Epithelial cell of proximal tubule (primary cell): ENCODE results near the gene ARHGAP42. TPM values are rescaled to one million over a fixed set of nuclear protein-coding genes. Genes with fewer than 3 reads are reported as not detected.

ENCODE experiments used
- DNase-seq: peaks from one replicate; pipeline ENCODE4 v3.0.0-alpha.2; 2011; ENCODE audit warnings: low read depth
- H3K4me3 ChIP-seq: 2 replicates; pipeline ENCODE4 v1.5.1; 2011; ENCODE audit warnings: low read depth, mild to moderate bottlenecking, low read length
- total RNA-seq: library from RNA; depleted of rRNA; stranded (reverse); fragments of >200 nt; gene quantifications from 2 replicates; pipeline ENCODE4 v1.2.3, GENCODE V29; 2015
- TF ChIP-seq, protein P1 (sequence below): conservative IDR thresholded peaks from 2 replicates; pipeline ENCODE4 v1.5.1; 2012; ENCODE audit warnings: low read depth, mild to moderate bottlenecking, low read length

Gene ARHGAP42
- total RNA-seq, 1 donor from 2014 or later = 8.0 TPM

- TF ChIP-seq, protein P1, sequence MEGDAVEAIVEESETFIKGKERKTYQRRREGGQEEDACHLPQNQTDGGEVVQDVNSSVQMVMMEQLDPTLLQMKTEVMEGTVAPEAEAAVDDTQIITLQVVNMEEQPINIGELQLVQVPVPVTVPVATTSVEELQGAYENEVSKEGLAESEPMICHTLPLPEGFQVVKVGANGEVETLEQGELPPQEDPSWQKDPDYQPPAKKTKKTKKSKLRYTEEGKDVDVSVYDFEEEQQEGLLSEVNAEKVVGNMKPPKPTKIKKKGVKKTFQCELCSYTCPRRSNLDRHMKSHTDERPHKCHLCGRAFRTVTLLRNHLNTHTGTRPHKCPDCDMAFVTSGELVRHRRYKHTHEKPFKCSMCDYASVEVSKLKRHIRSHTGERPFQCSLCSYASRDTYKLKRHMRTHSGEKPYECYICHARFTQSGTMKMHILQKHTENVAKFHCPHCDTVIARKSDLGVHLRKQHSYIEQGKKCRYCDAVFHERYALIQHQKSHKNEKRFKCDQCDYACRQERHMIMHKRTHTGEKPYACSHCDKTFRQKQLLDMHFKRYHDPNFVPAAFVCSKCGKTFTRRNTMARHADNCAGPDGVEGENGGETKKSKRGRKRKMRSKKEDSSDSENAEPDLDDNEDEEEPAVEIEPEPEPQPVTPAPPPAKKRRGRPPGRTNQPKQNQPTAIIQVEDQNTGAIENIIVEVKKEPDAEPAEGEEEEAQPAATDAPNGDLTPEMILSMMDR = no peak
- no peak overlapping the region for H3K4me3 ChIP-seq
- no peak for DNase-seq
These were observed 254.9 kb downstream of the ARHGAP42 start for GRCh38 chr11:100942016-100942415.

- no peak overlapping the region for H3K4me3 ChIP-seq
- TF ChIP-seq, protein P1 = no peak
- DNase-seq = no peak
These were observed 261.8 kb downstream of the ARHGAP42 start for GRCh38 chr11:100948936-100949335.

- TF ChIP-seq, protein P1 = no peak
- no peak for DNase-seq
- H3K4me3 ChIP-seq = no peak overlapping the region
These were observed 262.4 kb downstream of the ARHGAP42 start for GRCh38 chr11:100949443-100949842.

DNA sequence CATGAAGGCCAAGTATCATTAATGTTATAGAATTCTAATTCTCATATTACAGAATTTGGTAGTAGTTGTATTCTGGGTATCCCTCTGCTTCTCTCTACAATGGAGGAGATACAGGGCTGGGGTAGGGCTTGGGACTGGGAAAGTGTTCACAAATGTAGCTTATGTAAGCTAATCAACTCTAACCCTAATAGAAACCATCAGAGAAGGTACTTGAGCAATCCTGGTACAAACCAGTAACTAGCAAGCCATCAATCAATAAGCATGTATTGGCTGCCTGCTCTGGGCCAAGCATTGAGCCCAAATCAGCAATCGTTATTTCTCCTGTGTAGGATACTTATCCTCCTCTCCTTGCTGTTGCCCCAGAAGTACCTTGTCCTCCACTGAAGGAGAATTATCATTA, 268.2 kb downstream of the ARHGAP42 start:
- TF ChIP-seq, protein P1 = no peak
- no peak for DNase-seq
- H3K4me3 ChIP-seq = no peak overlapping the region

- TF ChIP-seq, protein P1 = no peak
- DNase-seq = no peak
- no peak overlapping the region for H3K4me3 ChIP-seq
These were observed 269.3 kb downstream of the ARHGAP42 start for GRCh38 chr11:100956351-100956750.

GRCh38 chr11:100957499-100957898, 270.4 kb downstream of the ARHGAP42 start:
- no peak overlapping the region for H3K4me3 ChIP-seq
- no peak for DNase-seq
- TF ChIP-seq, protein P1 = no peak

GRCh38 chr11:100961633-100962032, 274.5 kb downstream of the ARHGAP42 start:
- TF ChIP-seq, protein P1 = no peak
- no peak for DNase-seq
- no peak overlapping the region for H3K4me3 ChIP-seq
